Embryonic facial prominence (tissue), 1 donor: Measurements from ENCODE around the gene TFB2M.
A peak's percentile ranks its signal among the peaks of the same experiment; 100 is the strongest.

ENCODE experiments used
- DNase-seq: peaks from one replicate; pipeline ENCODE4 v3.0.0-alpha.2; 2016; ENCODE audit errors: extremely low spot score

Gene TFB2M

GRCh38 chr1:246513619-246514343 is 52.3 kb downstream of the TFB2M start:
- no peak for DNase-seq

GRCh38 chr1:246513041-246513440 is 53.0 kb downstream of the TFB2M start:
- DNase-seq: no peak

GRCh38 chr1:246512635-246513034 is 53.4 kb downstream of the TFB2M start:
- no peak for DNase-seq

- no peak for DNase-seq
Observed at GRCh38 chr1:246512230-246512629, 53.8 kb downstream of the TFB2M start.

- no peak for DNase-seq
Observed at GRCh38 chr1:246511203-246511602, 54.9 kb downstream of the TFB2M start.

- DNase-seq: no peak
Observed at GRCh38 chr1:246510147-246511030, 55.7 kb downstream of the TFB2M start.

- DNase-seq: no peak
Observed at GRCh38 chr1:246508897-246509688, 57.0 kb downstream of the TFB2M start.

GRCh38 chr1:246506674-246507481 is 59.2 kb downstream of the TFB2M start, which contains the start of gene SMYD3:
Gene SMYD3, minus strand, starts transcription at chr1:246507279.
- peak; percentile 72 for DNase-seq

- DNase-seq: no peak
Observed at GRCh38 chr1:246506367-246506673, 59.7 kb downstream of the TFB2M start.

GRCh38 chr1:246503341-246503740 is 62.7 kb downstream of the TFB2M start:
- no peak for DNase-seq

GRCh38 chr1:246497331-246497915 is 68.6 kb downstream of the TFB2M start:
- DNase-seq: peak; percentile 24

GRCh38 chr1:246492611-246493245 is 73.3 kb downstream of the TFB2M start:
- peak; percentile 74 for DNase-seq

- no peak for DNase-seq
Observed at GRCh38 chr1:246491551-246492053, 74.5 kb downstream of the TFB2M start.
